Large intestine (tissue), 3 donors: ENCODE data around the gene STAU1. TPM values are rescaled to one million over a fixed set of nuclear protein-coding genes. Genes with fewer than 3 reads are reported as not detected.
"Not testable (repeated sequence)": the region's sequence is repeated elsewhere in the genome, so short reads cannot be mapped to it uniquely, and the experiment has no call there.

Experiments used
- DNase-seq, 2 donors: peaks; one replicate each; pipeline versions ENCODE4 v3.0.0 to v3.0.0-alpha.2; 2013
- H3K27ac ChIP-seq: one replicate; pipeline ENCODE4 v1.5.1; 2013; ENCODE audit warnings: low read length
- H3K27me3 ChIP-seq: 2 replicates; pipeline ENCODE4 v1.6.1; 2013; ENCODE audit warnings: low read length; ENCODE audit not compliant: control insufficient read depth, insufficient read depth
- H3K36me3 ChIP-seq: 2 replicates; pipeline ENCODE4 v1.6.1; 2013; ENCODE audit warnings: low read length; ENCODE audit not compliant: control insufficient read depth, insufficient read depth
- H3K4me1 ChIP-seq: one replicate; pipeline ENCODE4 v1.6.1; 2013; ENCODE audit warnings: low read length; ENCODE audit not compliant: control insufficient read depth, insufficient read depth
- H3K4me3 ChIP-seq: one replicate; pipeline ENCODE4 v1.5.1; 2013; ENCODE audit warnings: low read length
- H3K9me3 ChIP-seq: one replicate; pipeline ENCODE4 v1.6.1; 2013; ENCODE audit warnings: mild to moderate bottlenecking, low read depth, low read length, moderate library complexity; ENCODE audit not compliant: control insufficient read depth
- WGBS: methylation state at CpG from one replicate; pipeline ENCODE4 v1.1.5; 2013; ENCODE audit warnings: low lambda C conversion rate; ENCODE audit not compliant: insufficient coverage; 5-methylcytosine and 5-hydroxymethylcytosine counted together
- polyA plus RNA-seq: library from polyadenylated mRNA; unstranded; fragments of 120-200 nt; gene quantifications from one replicate; pipeline ENCODE4 v1.2.1, GENCODE V29; 2013

Gene STAU1
- polyA plus RNA-seq, 1 donor: 110 TPM

GRCh38 chr20:49082295-49082694 is 105.8 kb downstream of the STAU1 start:
- DNase-seq, H3K4me1 ChIP-seq, H3K9me3 ChIP-seq, H3K4me3 ChIP-seq, H3K27ac ChIP-seq, H3K27me3 ChIP-seq: not testable (repeated sequence)
- H3K36me3 ChIP-seq: peaks cover 68% of the 10 kb centered on the region
- 100% methylated on average over 3 of the region's 12 CpGs for WGBS

DNA sequence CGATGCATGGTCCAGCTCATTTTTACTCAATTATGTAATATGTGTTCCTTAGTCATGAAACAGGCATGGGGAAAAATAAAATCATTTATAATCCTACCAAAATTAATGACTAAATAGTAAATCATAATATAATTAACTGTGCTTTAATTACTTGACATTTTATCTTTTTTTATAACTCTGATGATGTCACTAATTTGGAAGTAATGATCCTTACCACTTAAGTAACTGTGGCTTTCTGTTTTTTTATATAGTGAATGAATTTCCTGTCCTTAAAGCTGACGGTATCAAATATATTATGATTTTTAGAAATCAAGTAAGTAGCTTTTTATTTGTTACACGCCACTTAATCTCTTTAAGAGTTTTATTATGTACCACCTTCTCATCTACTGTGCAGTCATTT is 109.8 kb downstream of the STAU1 start:
- Histone ChIP-seq H3K4me3 (no peak overlapping the region), H3K4me1 (no peaks in the 10 kb centered on the region), H3K27me3 (no peaks in the 10 kb centered on the region), H3K9me3 (no peaks in the 10 kb centered on the region), H3K36me3 (peaks cover 68% of the 10 kb centered on the region), H3K27ac (no peak overlapping the region)
- 93% methylated on average over 2 of the region's 3 CpGs for WGBS
- DNase-seq: no peak

GRCh38 chr20:49074521-49074920 is 113.6 kb downstream of the STAU1 start:
- Histone ChIP-seq H3K4me1 (no peaks in the 10 kb centered on the region), H3K9me3 (no peaks in the 10 kb centered on the region), H3K36me3 (peaks cover 67% of the 10 kb centered on the region), H3K4me3 (no peak overlapping the region), H3K27me3 (no peaks in the 10 kb centered on the region), H3K27ac (no peak overlapping the region)
- 100% methylated on average over 1 of the region's 2 CpGs for WGBS
- DNase-seq: no peak

Other genes starting within 250 kb of the STAU1 start
- 52.2 TPM for gene CSE1L, start 142.0 kb downstream of the STAU1 start, polyA plus RNA-seq
- 51.2 TPM for gene DDX27, start 31.1 kb upstream of the STAU1 start, polyA plus RNA-seq
- gene ZNFX1, start 89.7 kb upstream of the STAU1 start, polyA plus RNA-seq: 16.4 TPM